GM12891 (cell line): ENCODE results near the gene SSBP2.

Source experiments
- DNase-seq: peaks from one replicate; pipeline ENCODE4 v3.0.0; 2011; ENCODE audit warnings: low spot score; ENCODE audit not compliant: insufficient read length
- FAIRE-seq: peaks from 2 replicates; lab custom pipeline; 2011; peaks lifted over from hg19 to GRCh38; lab: Jason Lieb, UNC
- PAX5 ChIP-seq: IDR thresholded peaks from 2 replicates; pipeline ENCODE4 v1.6.1; 2011; ENCODE audit warnings: low read length, moderate library complexity, mild to moderate bottlenecking; ENCODE audit not compliant: insufficient read depth, severe bottlenecking
- POLR2A ChIP-seq: IDR thresholded peaks from 2 replicates; pipeline ENCODE4 v1.6.1; 2011; ENCODE audit warnings: low read depth, low read length, control low read depth
- POLR2AphosphoS5 ChIP-seq: IDR thresholded peaks from 2 replicates; pipeline ENCODE4 v1.6.1; 2011; ENCODE audit warnings: low read depth, low read length, control low read depth
- POU2F2 ChIP-seq: IDR thresholded peaks from 2 replicates; pipeline ENCODE4 v1.6.1; 2011; ENCODE audit warnings: low read depth, mild to moderate bottlenecking, control low read depth, low read length, moderate library complexity
- SPI1 ChIP-seq: IDR thresholded peaks from 2 replicates; pipeline ENCODE4 v1.6.1; 2011; ENCODE audit warnings: low read depth, low read length, control low read depth
- TAF1 ChIP-seq: IDR thresholded peaks from 2 replicates; pipeline ENCODE4 v1.6.1; 2011; ENCODE audit warnings: low read depth, low read length, control low read depth

SSBP2 gene

GRCh38 chr5:81389025-81389424 lies 361.9 kb downstream of the SSBP2 start:
- DNase-seq (no peak), FAIRE-seq (no peak)
- no peak for TF ChIP-seq POLR2AphosphoS5
- TF ChIP-seq TAF1: no peak
- no peak for TF ChIP-seq POLR2A

GRCh38 chr5:81388169-81388568 lies 362.7 kb downstream of the SSBP2 start:
- FAIRE-seq (no peak), DNase-seq (no peak)
- TF ChIP-seq POU2F2 (no peak), TAF1 (no peak), POLR2AphosphoS5 (no peak), POLR2A (no peak), SPI1 (no peak), PAX5 (no peak)

GRCh38 chr5:81383867-81384266 lies 367.0 kb downstream of the SSBP2 start:
- DNase-seq (no peak), FAIRE-seq (no peak)
- TF ChIP-seq TAF1 (no peak), POLR2AphosphoS5 (no peak), POU2F2 (no peak), POLR2A (no peak), PAX5 (no peak), SPI1 (no peak)

- TF ChIP-seq TAF1 (no peak), SPI1 (no peak), PAX5 (no peak), POU2F2 (no peak), POLR2A (no peak), POLR2AphosphoS5 (no peak)
- no peak for DNase-seq
- FAIRE-seq: no peak
Measured at GRCh38 chr5:81371354-81371876, 379.5 kb downstream of the SSBP2 start.

- DNase-seq (no peak), FAIRE-seq (no peak)
- TF ChIP-seq POLR2A (no peak), PAX5 (no peak), POLR2AphosphoS5 (no peak), POU2F2 (no peak), SPI1 (no peak), TAF1 (no peak)
Measured at GRCh38 chr5:81370912-81371311, 380.0 kb downstream of the SSBP2 start.

- no peak for TF ChIP-seq POLR2A
- TF ChIP-seq TAF1: no peak
- no peak for TF ChIP-seq POU2F2
- TF ChIP-seq SPI1: no peak
- no peak for TF ChIP-seq PAX5
- TF ChIP-seq POLR2AphosphoS5: no peak
Measured at GRCh38 chr5:81365541-81365940, 385.4 kb downstream of the SSBP2 start.

GRCh38 chr5:81363093-81363871 lies 387.6 kb downstream of the SSBP2 start:
- TF ChIP-seq POLR2AphosphoS5: no peak
- no peak for TF ChIP-seq POU2F2
- no peak for TF ChIP-seq POLR2A
- no peak for TF ChIP-seq TAF1
- no peak for TF ChIP-seq SPI1
- no peak for TF ChIP-seq PAX5
- DNase-seq: no peak
- FAIRE-seq: no peak

More at GRCh38 chr5:81365541-81365940, 385.4 kb downstream of the SSBP2 start:
- DNase-seq (no peak), FAIRE-seq (no peak)
